Fibroblast of pulmonary artery (primary cell): Measurements from ENCODE around the gene ANKS1B.

ENCODE experiments used
- DNase-seq: peaks from one replicate; pipeline ENCODE4 v3.0.0-alpha.2; 2010; ENCODE audit warnings: low read depth
- H3K4me3 ChIP-seq: replicated peaks from 2 replicates; pipeline ENCODE4 v1.5.1; 2011; ENCODE audit warnings: low read depth, mild to moderate bottlenecking, control low read depth, low read length, moderate library complexity
- CTCF ChIP-seq: IDR thresholded peaks from 2 replicates; pipeline ENCODE4 v1.5.1; 2011; ENCODE audit warnings: mild to moderate bottlenecking, control low read depth, low read length, inconsistent platforms; ENCODE audit errors: missing control alignments

Gene ANKS1B

GRCh38 chr12:99450036-99450630, 534.6 kb downstream of the ANKS1B start:
- no peak overlapping the region for H3K4me3 ChIP-seq
- no peak for DNase-seq
- no peak for TF ChIP-seq CTCF

GRCh38 chr12:99444859-99445316, 539.8 kb downstream of the ANKS1B start:
- DNase-seq, result no peak
- H3K4me3 ChIP-seq, result no peak overlapping the region
- no peak for TF ChIP-seq CTCF

GRCh38 chr12:99442758-99443157, 542.0 kb downstream of the ANKS1B start:
- DNase-seq, result no peak

GRCh38 chr12:99439399-99439798, 545.3 kb downstream of the ANKS1B start:
- H3K4me3 ChIP-seq, result no peak overlapping the region
- DNase-seq, result no peak
- TF ChIP-seq CTCF, result no peak

More at GRCh38 chr12:99442758-99443157, 542.0 kb downstream of the ANKS1B start:
- TF ChIP-seq CTCF, result no peak
- H3K4me3 ChIP-seq, result no peak overlapping the region

- DNase-seq, result no peak
- no peak for TF ChIP-seq CTCF
Measured at GRCh38 chr12:99436584-99436983, 548.2 kb downstream of the ANKS1B start.

GRCh38 chr12:99435095-99435791, 549.5 kb downstream of the ANKS1B start:
- DNase-seq, result no peak
- H3K4me3 ChIP-seq, result no peak overlapping the region
- no peak for TF ChIP-seq CTCF

More at GRCh38 chr12:99436584-99436983, 548.2 kb downstream of the ANKS1B start:
- no peak overlapping the region for H3K4me3 ChIP-seq

- TF ChIP-seq CTCF, result no peak
- no peak overlapping the region for H3K4me3 ChIP-seq
- no peak for DNase-seq
Measured at GRCh38 chr12:99433155-99433554, 551.6 kb downstream of the ANKS1B start.
